Activated CD4-positive, alpha-beta T cell treated with anti-CD3 and anti-CD28 coated beads for 36 hours (primary cell): ENCODE results near the gene SETD2. TPM values are rescaled to one million over a fixed set of nuclear protein-coding genes. Genes with fewer than 3 reads are reported as not detected.
A peak's percentile ranks its signal among the peaks of the same experiment; 100 is the strongest.

Experiments
- ATAC-seq: fragments of 200-7000 bp; cut with Tn5 transposase; one replicate; pipeline ENCODE4 v1.10.0; 2021; ENCODE audit warnings: mild to moderate bottlenecking, moderate library complexity
- CTCF ChIA-PET: fragments of 350-600 bp; sonication (Branson Sonifier 250); formaldehyde crosslinking; loops from one replicate; lab custom pipeline; 2021; ENCODE audit warnings: antibody characterized with exemption; lab: Charles Lee
- POLR2A ChIA-PET: fragments of 350-600 bp; sonication (Branson Sonifier 250); formaldehyde crosslinking; loops from one replicate; lab custom pipeline; 2021; ENCODE audit warnings: antibody characterized with exemption, inconsistent platforms; lab: Charles Lee
- DNase-seq: peaks from one replicate; pipeline ENCODE4 v3.0.0-alpha.2; 2020
- H3K27ac Mint-ChIP-seq: one replicate; pipeline ENCODE4 v1.8.0; 2021; ENCODE audit warnings: mixed read lengths
- H3K27me3 Mint-ChIP-seq: one replicate; pipeline ENCODE4 v1.8.0; 2021; ENCODE audit warnings: mixed read lengths
- H3K36me3 Mint-ChIP-seq: one replicate; pipeline ENCODE4 v1.8.0; 2021; ENCODE audit warnings: low read depth, mixed read lengths
- H3K4me1 Mint-ChIP-seq: one replicate; pipeline ENCODE4 v1.8.0; 2021; ENCODE audit warnings: mixed read lengths
- H3K4me3 Mint-ChIP-seq: one replicate; pipeline ENCODE4 v1.8.0; 2021; ENCODE audit warnings: mild to moderate bottlenecking, moderate library complexity, mixed read lengths
- H3K9me3 Mint-ChIP-seq: one replicate; pipeline ENCODE4 v1.8.0; 2021; ENCODE audit warnings: low read depth, mixed read lengths
- intact Hi-C, 2 experiments: fragments of 100-400 bp; cut with DNase I in 1 of 2; cut with micrococcal nuclease in 1 of 2; formaldehyde crosslinking; loops; one replicate each; pipeline versions ENCODE4 v1.14.2 to v1.15.1; 2022 to 2024; cut with DNase I, micrococcal nuclease
- total RNA-seq, 2 experiments: library from RNA; stranded (reverse); gene quantifications; one replicate each; pipeline ENCODE4 v1.2.3, GENCODE V29; 2021

The SETD2 gene
- total RNA-seq, 2 experiments from 2014 or later, result 31.8 to 35.8 TPM

DNA sequence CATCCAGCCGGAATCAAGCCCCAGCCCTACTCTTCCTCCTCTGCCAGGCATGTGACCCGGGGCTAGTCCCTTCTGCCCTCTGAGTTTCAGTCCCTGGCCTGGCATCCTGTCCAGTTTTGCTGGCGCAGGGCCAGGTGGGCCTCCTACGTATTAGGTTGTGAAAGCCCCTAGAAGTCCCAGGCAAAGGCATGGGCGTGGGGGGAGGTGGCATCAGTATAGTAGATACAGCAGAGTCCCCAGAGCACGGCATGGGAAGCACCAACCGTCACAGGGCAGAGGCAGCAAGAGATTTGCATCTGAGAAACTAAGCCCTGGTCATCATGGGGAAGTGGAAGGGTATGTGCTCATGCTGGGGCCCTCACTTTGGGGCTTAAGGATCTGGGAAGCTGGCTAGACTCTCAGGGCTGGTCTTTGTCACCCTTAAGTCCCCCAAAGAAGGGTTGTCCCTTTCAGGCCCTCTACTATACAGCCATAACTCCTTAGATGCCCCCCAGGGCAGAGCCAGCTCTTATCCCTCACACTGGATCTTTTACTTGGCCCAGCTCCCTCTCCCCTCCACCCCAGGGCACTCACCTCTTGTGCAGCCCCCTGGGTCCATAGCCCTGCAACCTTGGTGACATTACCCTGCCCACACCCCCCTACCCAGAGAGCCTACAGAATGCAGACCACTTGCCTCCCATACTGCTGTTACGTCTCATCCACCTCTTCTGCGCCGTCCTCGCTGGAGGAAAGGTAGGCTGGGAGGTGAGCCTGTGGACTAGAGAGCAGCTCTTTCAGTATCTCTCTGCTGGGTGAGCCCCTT lies 173.1 kb downstream of the SETD2 start:
- Mint-ChIP-seq H3K4me1 (peaks cover 41% of the 10 kb centered on the region), H3K27me3 (no peaks in the 10 kb centered on the region), H3K27ac (peak overlapping the region; percentile 34), H3K4me3 (no peak overlapping the region), H3K9me3 (no peaks in the 10 kb centered on the region), H3K36me3 (peaks cover 14% of the 10 kb centered on the region)
- POLR2A ChIA-PET, result no interaction called here
- CTCF ChIA-PET, result interaction anchor here (0.5 to 0.7 kb wide), 2 partner anchors 30 to 142 kb away, joined by 4 read pairs; no protein-coding TSS in a partner anchor
- intact Hi-C loops, result no loop called here
- ATAC-seq (no peak), DNase-seq (no peak)

DNA sequence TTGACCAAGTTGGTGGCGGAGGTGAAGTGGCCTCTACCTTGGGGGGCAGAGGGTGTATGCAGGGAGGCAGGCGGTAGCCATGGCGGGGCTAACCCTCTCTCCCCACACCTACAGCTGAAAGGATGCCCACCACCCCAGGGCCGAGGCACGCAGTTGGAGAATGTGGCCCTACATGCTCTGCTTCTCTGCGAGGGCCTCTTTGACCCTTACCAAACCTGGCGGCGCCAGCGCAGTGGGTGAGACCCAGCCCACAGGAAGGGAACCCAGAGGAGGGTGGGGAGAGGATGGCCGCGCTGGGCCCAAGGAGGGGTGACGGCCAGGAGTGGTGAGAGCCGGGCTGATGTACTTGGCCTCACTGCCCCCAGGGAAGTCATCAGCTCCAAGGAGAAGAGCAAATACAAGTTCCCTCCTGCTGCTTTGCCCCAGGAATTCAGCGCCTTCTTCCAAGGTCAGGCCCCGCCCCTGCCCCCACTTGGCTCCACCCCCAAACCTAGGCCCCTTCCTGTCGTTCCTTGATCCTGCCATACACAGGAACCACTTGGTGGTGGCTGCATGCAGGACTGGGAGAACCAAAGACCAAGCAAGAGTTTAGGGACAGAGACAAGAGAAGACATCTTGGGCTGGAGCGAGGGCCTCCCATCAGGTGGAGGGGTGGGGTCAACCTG lies 174.6 kb downstream of the SETD2 start:
- Mint-ChIP-seq H3K27ac (peak overlapping the region; percentile 95), H3K9me3 (no peaks in the 10 kb centered on the region), H3K4me1 (peaks cover 55% of the 10 kb centered on the region), H3K4me3 (peak overlapping the region; percentile 77), H3K27me3 (no peaks in the 10 kb centered on the region), H3K36me3 (peaks cover 11% of the 10 kb centered on the region)
- intact Hi-C loops, result loop anchor here in 1 of 2 experiments (5.0 kb wide), 1 partner anchor 37 kb away; no protein-coding TSS in a partner anchor
- ATAC-seq (no peak), DNase-seq (no peak)
- ChIA-PET POLR2A (no interaction called here), CTCF (no interaction called here)

DNA sequence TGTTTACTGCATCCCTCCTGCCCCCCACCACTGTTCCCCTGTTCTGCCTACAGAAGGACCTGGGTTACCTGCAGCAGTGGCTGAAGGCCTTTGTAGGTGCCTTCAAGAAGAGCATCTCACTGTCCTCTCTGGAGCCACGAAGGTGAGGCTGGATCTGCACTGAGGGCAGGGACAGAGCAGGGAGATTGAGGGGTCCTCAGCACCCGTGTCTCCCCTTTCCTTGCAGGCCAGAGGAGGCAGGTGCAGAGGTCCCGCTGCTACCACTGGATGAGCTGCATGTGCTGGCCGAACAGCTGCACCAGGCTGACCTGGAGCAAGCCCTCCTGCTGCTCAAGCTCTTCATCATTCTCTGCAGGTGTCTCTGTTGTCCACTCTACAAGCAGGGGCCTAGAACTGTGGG lies 175.3 kb downstream of the SETD2 start:
- Mint-ChIP-seq H3K9me3 (no peaks in the 10 kb centered on the region), H3K27me3 (no peaks in the 10 kb centered on the region), H3K4me1 (peaks cover 55% of the 10 kb centered on the region), H3K27ac (peak overlapping the region; percentile 95), H3K4me3 (peak overlapping the region; percentile 77), H3K36me3 (peaks cover 11% of the 10 kb centered on the region)
- POLR2A ChIA-PET, result no interaction called here
- DNase-seq (no peak), ATAC-seq (no peak)
- CTCF ChIA-PET, result interaction anchor here (1.4 kb wide), 1 partner anchor 64 kb away, joined by 4 read pairs; no protein-coding TSS in a partner anchor
- intact Hi-C loops, result loop anchor here in 1 of 2 experiments (5.0 kb wide), 1 partner anchor 36 kb away; no protein-coding TSS in a partner anchor

DNA sequence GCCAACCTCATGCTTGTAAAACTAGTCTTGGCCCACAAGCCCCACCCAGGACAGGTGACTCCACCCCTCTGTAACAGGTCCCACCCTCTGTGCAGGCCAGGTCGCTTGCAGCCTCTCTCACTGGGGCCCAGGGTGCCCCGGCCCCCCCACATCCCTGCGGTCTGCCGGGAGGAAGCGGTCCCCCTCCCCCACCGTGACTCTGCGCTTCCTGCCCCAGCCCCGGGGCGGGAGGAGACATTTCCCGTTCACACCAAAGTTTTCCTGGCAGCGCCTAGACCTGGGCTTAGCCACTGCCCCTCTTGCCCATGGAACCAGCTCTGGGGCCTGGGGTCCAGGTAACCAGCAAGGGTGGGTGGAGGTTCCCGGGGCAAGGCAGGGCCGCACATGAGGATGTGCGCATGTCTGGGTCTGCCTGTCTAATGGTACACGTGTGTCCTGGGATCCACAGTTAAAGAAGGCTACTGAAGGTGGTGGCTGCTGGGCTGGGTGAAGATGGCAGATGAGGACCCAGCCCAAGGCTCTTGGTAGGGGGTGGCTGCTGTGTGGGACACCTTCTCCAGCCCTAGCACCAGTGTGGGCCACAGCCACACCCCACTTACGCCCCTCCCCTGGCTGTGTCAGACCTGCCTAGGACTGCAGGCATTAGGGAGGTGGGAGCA lies 176.0 kb downstream of the SETD2 start:
- CTCF ChIA-PET, result interaction anchor here (1.2 to 1.4 kb wide), 3 partner anchors 11 to 64 kb away, joined by 3 to 5 read pairs (median 4); partner anchors contain the start of gene CCDC12
- DNase-seq (peak; percentile 92), ATAC-seq (peak; percentile 98)
- Mint-ChIP-seq H3K9me3 (no peaks in the 10 kb centered on the region), H3K36me3 (peaks cover 11% of the 10 kb centered on the region), H3K4me3 (peak overlapping the region; percentile 77), H3K27ac (peak overlapping the region; percentile 95), H3K27me3 (no peaks in the 10 kb centered on the region), H3K4me1 (peaks cover 57% of the 10 kb centered on the region)
- POLR2A ChIA-PET, result no interaction called here
- intact Hi-C loops, result loop anchor here (1.0 to 5.0 kb wide), 2 partner anchors 9 to 36 kb away; partner anchors contain the start of gene NBEAL2 (in 2 of the 2)

DNA sequence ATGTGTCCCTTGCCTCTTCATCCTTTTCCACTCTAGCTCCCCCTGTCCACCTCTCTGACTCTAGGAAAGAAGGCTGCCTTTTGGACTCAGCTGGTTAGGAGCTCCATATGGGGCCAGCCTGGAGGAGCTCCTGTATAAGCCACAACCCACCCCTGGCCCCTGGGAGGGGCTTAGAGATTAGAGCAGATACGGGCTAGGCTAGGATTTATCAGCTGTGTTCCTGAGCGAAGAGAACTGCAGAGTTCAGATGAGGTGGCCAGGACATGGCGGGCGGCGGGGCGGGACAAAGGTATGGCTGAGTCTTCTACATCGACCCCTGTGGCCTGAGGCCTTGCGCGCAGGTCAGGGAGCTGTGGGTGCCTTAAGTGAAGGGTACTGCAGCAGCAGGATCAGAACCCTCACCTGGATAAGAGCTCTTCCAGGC lies 176.6 kb downstream of the SETD2 start:
- H3K9me3 Mint-ChIP-seq, result no peaks in the 10 kb centered on the region
- intact Hi-C loops, result loop anchor here (1.0 to 5.0 kb wide), 2 partner anchors 8 to 35 kb away; partner anchors contain the start of gene NBEAL2 (in 2 of the 2)
- DNase-seq (no peak), ATAC-seq (peak; percentile 39)
- H3K27me3 Mint-ChIP-seq, result no peaks in the 10 kb centered on the region
- CTCF ChIA-PET, result interaction anchor here (1.2 to 1.4 kb wide), 3 partner anchors 11 to 63 kb away, joined by 3 to 5 read pairs (median 4); partner anchors contain the start of gene CCDC12
- peak overlapping the region; percentile 77 for H3K4me3 Mint-ChIP-seq
- peaks cover 11% of the 10 kb centered on the region for H3K36me3 Mint-ChIP-seq
- H3K27ac Mint-ChIP-seq, result peak overlapping the region; percentile 95
- peaks cover 62% of the 10 kb centered on the region for H3K4me1 Mint-ChIP-seq
- POLR2A ChIA-PET, result no interaction called here

DNA sequence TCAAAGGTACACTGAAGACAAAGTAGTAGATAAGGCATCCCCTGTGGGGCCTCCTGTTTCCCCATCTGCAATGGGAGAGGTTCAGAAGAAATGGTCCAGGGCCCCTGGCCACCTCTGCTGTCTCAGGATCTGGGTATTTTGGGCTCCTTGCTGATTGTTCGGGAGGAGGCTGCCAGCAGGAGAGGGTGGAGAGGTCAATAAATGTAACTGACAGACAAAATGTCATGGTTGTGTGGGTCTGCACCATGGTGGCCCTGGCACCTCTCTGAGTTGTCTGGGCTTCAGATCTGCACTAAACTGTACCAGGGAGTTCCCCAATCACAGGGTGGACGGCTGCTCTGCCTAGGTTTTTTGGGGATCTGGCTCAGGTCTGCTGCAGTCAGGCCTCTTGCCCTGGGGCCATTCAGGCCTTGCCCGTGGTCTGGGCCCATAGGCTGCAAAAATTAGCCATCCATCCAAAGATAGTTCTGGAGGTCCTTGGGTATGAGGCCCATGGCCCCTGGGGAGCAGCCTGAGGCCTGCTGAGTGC lies 177.1 kb downstream of the SETD2 start:
- intact Hi-C loops, result loop anchor here (1.0 to 5.0 kb wide), 2 partner anchors 8 to 35 kb away; partner anchors contain the start of gene NBEAL2 (in 2 of the 2)
- no peak for DNase-seq
- Mint-ChIP-seq H3K27me3 (no peaks in the 10 kb centered on the region), H3K4me3 (peak overlapping the region; percentile 77), H3K9me3 (no peaks in the 10 kb centered on the region), H3K36me3 (peaks cover 11% of the 10 kb centered on the region), H3K4me1 (peaks cover 64% of the 10 kb centered on the region), H3K27ac (peak overlapping the region; percentile 95)
- no peak for ATAC-seq
- ChIA-PET POLR2A (no interaction called here), CTCF (interaction anchor here (1.2 to 1.3 kb wide), 2 partner anchors 10 to 28 kb away, joined by 3 to 5 read pairs; partner anchors contain the start of gene CCDC12)

DNA sequence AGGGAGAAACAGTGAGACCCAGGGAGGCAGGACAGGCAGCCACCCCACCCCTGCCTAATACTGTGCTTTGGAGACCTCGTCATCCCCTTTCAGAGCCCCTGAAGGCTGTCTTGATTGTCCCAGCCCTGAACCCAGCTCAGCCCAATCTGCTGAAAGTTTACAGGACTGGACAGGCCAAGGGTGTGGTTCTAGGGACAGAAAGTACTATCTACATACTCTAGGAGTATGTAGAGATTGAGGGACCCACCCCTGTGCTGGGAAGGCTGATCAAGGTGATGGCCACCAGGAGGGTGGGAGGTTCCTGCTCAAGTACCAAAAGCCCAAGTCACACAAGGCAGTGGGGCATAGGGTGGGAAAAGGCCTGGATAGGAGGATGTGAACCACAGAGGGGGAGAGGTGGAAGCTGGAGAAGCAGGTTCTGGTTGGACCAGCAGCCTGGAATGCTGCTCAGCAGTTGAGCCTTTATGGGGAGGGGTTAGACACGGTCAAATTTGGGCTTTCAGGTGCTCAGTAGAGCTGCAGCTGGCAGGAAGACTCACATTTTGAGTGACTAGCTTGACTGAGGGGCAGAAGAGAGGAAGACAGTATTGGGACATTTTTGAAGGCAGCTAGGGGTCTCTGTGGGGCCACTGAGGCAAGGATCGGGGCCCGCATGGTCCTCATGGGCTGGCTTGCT lies 177.7 kb downstream of the SETD2 start:
- intact Hi-C loops, result loop anchor here in 1 of 2 experiments (5.0 kb wide), 1 partner anchor 34 kb away; no protein-coding TSS in a partner anchor
- peaks cover 11% of the 10 kb centered on the region for H3K36me3 Mint-ChIP-seq
- no peak for ATAC-seq
- no peak overlapping the region for H3K4me3 Mint-ChIP-seq
- POLR2A ChIA-PET, result no interaction called here
- H3K27ac Mint-ChIP-seq, result peak overlapping the region; percentile 95
- no peak for DNase-seq
- CTCF ChIA-PET, result interaction anchor here (0.6 kb wide), 1 partner anchor 103 kb away, joined by 4 read pairs; no protein-coding TSS in a partner anchor
- H3K9me3 Mint-ChIP-seq, result no peaks in the 10 kb centered on the region
- H3K4me1 Mint-ChIP-seq, result peaks cover 69% of the 10 kb centered on the region
- no peaks in the 10 kb centered on the region for H3K27me3 Mint-ChIP-seq

DNA sequence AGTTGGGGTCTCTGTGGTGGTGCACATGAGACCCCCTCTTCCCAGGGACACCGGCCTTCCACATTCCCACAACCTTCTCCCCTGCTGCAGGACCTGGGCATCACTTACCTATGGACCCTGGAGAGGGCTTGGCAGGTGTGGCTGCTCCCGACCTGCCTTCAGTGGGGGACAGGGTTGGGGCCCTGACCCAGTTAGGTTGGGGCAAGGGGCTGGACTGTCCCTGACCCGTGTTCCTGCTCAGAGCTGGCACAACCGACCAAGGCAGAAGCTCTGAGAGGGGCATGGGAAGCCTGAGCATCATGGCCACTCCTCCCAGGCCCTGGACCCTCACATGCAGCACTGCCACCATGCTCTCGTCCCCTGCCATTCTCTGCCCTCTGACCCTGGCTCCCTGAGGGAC lies 178.3 kb downstream of the SETD2 start:
- Mint-ChIP-seq H3K36me3 (peaks cover 11% of the 10 kb centered on the region), H3K27me3 (no peaks in the 10 kb centered on the region), H3K27ac (no peak overlapping the region), H3K4me3 (no peak overlapping the region), H3K9me3 (no peaks in the 10 kb centered on the region), H3K4me1 (peaks cover 75% of the 10 kb centered on the region)
- no peak for DNase-seq
- ChIA-PET CTCF (interaction anchor here (0.7 kb wide), 1 partner anchor 13 kb away, joined by 3 read pairs; no protein-coding TSS in a partner anchor), POLR2A (no interaction called here)
- ATAC-seq, result no peak
- intact Hi-C loops, result loop anchor here in 1 of 2 experiments (5.0 kb wide), 1 partner anchor 33 kb away; no protein-coding TSS in a partner anchor

DNA sequence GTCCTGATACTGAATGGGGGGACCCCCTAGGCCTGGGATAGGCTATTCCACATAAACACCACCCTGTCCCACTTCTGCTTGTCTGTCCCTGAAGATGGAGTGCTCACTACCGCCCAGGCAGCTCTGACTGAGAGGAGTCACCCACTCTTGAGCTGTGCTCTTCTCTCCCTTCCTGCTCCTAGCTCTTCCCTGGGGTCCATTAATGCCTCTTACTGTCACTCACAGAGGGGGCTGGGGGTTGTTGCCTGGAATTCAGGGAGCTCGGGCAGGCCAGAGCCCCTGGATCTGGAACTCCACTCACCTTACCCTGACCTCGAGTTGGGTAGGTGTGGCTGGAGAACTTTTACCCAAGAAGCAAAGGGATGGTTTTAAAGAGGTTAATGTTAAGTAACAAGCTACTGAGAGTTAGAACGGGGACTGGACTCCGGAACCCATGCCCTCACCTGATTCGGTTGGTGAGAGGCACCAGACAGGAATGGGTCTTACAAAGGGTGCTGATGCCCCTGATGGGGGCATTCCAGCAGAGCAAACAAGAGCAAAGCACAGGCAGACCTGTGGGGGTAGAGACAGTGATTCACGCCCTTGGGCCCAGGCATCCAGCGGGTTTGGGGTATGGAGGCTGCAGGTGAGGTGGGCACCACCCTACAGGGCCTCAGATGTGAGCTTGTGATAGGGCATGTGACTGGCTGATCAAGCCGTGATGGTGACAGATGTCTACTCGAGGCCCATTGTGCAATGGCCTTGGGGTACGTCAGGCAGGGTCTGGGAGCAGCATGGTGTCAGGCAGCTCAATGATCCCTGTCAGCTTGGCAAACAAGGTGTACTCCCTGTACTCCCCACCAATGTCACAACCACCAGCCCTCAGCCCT lies 179.1 kb downstream of the SETD2 start:
- no peak for ATAC-seq
- no peaks in the 10 kb centered on the region for H3K27me3 Mint-ChIP-seq
- peak overlapping the region; percentile 31 for H3K27ac Mint-ChIP-seq
- CTCF ChIA-PET, result interaction anchor here (0.7 kb wide), 1 partner anchor 14 kb away, joined by 3 read pairs; no protein-coding TSS in a partner anchor
- peaks cover 8% of the 10 kb centered on the region for H3K36me3 Mint-ChIP-seq
- no peak overlapping the region for H3K4me3 Mint-ChIP-seq
- no peaks in the 10 kb centered on the region for H3K9me3 Mint-ChIP-seq
- DNase-seq, result no peak
- intact Hi-C loops, result loop anchor here in 1 of 2 experiments (5.0 kb wide), 1 partner anchor 33 kb away; no protein-coding TSS in a partner anchor
- POLR2A ChIA-PET, result no interaction called here
- peaks cover 74% of the 10 kb centered on the region for H3K4me1 Mint-ChIP-seq
